Gastrocnemius medialis (tissue), 4 donors: ENCODE measurements around the gene KHDRBS2.

Experiments used
- CTCF ChIP-seq, 5 experiments: fragments of 450-650 bp in 3 of 5; fragments of 200-600 bp in 2 of 5; sonication (generic) in 2 of 5; IDR thresholded peaks in 4 of 5; conservative IDR thresholded peaks in 1 of 5; 1 replicate in 4 of 5; 2 replicates in 1 of 5; pipeline ENCODE4 v1.5.1; 2016 to 2019; ENCODE audit warnings: antibody characterized with exemption in 5 of 5, mild to moderate bottlenecking in 3 of 5, moderate library complexity in 3 of 5
- POLR2A ChIP-seq, 2 donors: fragments of 450-650 bp; IDR thresholded peaks; one replicate each; pipeline ENCODE4 v1.6.1; 2017; ENCODE audit warnings: antibody characterized with exemption in 2 of 2, mild to moderate bottlenecking in 2 of 2, moderate library complexity in 2 of 2

DNA sequence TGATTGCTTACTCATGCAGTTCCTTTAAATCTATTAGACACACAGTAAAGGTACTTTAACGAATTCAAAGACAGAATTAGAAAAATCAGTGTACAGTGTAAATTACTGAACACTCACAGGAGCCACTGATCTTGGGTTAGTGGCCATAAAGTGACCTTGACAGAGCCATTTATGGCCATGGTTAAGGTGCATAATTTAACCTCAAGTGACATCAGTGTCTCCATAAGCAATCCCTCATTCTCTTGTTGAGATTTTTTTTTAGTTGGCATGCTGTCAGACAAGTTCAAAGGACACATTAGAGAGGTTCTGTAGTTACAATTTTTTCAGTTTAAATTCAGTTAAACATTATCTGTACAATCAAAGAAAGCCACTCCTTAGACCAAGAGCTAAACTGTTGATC lies 334.4 kb downstream of the KHDRBS2 start:
- TF ChIP-seq CTCF (IDR thresholded peaks at IDR 0.05 in 4 of 5, conservative IDR thresholded peaks at IDR 0.05 in 1 of 5): no peak
- TF ChIP-seq POLR2A (IDR thresholded peaks at IDR 0.05): no peak
